NCI-H460 (cell line): Measurements from ENCODE around the gene CENPN. TPM values are rescaled to one million over a fixed set of nuclear protein-coding genes. Genes with fewer than 3 reads are reported as not detected.

Source experiments
- DNase-seq: peaks from one replicate; pipeline ENCODE4 v3.0.0-alpha.2; 2016; ENCODE audit warnings: low read depth; ENCODE audit errors: extremely low read depth
- total RNA-seq: library from RNA; depleted of rRNA; stranded (reverse); fragments of >200 nt; shearing (Covaris generic); gene quantifications from 2 replicates; pipeline ENCODE4 v1.2.3, GENCODE V29; 2014

Gene CENPN
- total RNA-seq, 1 experiment from 2014 or later, result 92.6 TPM

- DNase-seq, result no peak
Measured at GRCh38 chr16:81026429-81026828, 19.4 kb downstream of the CENPN start.

DNA sequence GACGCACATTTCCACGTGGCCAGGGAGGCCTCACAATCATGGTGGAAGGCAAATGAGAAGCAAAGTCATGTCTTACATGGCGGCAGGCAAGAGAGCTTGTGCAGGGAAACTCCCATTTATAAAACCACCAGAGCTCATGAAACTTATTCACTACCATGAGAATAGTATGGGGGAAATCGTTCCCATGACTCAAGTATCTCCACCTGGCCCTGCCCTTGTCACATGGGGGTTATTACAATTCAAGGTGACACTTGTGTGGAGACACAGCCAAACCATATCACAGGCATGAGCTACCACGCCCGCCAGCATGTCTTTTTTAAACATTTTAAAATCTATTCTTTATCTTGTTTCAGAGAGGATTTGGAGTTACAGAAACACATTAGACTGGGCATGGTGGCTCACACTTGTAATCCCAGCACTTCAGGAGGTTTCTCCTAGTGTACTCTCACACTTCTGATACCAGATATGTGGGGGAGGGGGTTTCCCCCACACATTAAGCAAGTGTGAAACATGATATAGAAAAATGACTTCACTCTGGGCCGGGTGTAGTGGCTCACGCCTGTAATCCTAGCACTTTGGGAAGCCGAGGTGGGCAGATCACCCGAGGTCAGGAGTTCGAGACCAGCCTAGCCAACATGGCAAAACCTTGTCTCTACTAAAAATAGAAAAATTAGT, 23.1 kb downstream of the CENPN start:
- no peak for DNase-seq

DNA sequence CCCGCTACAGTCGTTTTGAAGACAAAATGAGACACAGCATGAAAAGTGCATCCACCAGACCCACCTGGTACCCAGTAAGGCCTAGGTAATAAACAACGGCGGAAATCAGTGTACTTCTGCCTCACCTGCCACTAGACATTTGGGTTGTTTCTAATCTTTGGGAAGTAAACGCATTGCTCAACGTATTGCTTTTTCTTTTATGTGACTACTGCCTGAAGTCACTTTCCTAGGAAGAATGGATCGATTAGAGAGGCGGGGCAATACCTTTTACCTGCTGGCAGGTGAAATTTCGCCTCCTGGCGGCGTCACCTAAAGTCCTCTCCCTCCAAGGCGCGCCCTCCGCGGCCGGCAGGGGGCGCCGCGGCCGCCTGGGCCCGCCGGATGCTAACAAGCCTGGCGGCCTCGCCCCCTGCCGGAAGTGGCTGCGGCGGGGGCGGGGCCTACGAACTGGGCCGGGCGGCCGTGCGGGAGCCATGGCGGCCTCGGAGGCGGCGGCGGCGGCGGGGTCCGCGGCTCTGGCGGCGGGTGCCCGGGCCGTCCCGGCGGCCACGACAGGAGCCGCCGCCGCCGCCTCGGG, 28.5 kb downstream of the CENPN start, which contains the start of gene ATMIN:
ATMIN (plus strand) TSS at position 445 of the 577 bp plus-strand sequence; CDS start at position 474, 29 bp downstream.
- DNase-seq, result peak; percentile 78

- DNase-seq, result no peak
Measured at GRCh38 chr16:81035975-81036750, 29.1 kb downstream of the CENPN start.

GRCh38 chr16:81036751-81037350, 29.8 kb downstream of the CENPN start:
- DNase-seq, result no peak

DNA sequence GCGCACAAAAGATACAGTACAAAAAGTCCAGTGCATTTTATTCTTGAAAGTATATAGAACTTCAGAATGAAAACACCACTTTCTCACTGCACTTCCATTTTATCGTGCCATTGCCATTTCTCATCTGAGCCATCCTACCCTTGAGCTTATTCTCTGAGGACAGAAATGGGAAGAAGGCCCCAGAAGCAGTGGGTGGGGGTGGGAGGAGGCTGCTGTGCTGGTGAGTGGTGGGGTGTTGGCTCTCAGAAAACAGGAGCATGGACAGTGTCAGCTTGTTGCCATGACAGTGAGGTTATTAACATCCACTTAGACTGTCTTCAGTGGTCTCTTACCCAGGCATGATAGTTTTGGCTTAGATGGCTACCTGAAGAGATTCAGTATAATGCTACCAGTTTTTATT, 33.1 kb downstream of the CENPN start:
- DNase-seq, result no peak

- DNase-seq, result no peak
Measured at GRCh38 chr16:81040842-81041241, 33.8 kb downstream of the CENPN start.

DNA sequence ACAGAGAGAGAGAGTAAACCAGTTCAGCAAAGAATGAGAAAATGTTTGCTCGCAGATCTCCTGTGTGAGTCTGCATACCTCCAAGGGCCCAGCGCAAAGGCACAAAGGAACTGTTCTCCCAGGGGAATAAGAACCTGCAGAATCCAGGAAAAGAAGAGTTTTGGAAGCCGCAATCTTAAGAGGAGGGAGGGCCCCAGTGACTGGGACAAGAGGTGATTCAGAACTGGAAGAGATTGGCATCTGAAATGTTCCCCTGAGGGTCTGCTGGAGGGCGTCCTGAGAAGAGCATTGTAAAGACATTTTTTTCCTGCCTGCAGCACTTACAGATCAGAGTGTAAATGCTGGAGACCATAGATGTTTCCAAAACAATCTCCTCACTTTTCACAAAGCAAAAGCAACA, 34.7 kb downstream of the CENPN start:
- DNase-seq, result no peak

- DNase-seq, result no peak
Measured at GRCh38 chr16:81042821-81043220, 35.8 kb downstream of the CENPN start.

DNA sequence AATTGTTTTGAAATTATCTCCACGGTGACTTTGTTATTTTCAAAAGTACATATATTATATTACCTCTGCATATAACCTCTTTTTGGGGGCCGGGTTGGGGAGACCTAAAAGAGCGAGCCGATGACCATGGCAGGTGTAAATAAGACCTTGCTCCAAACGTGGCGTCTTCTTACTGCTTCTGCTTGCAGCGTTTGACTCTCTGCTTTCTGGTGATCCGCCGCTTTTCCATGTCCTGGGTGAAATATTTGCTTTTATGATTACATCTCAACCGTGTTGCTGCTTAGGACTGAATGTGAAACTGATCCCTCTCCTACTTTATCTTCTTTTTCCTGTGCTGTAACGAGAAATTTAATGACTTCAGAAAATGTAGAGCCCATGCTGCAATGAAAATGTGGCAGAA, 46.7 kb downstream of the CENPN start:
- DNase-seq, result no peak

GRCh38 chr16:81060576-81061306, 53.7 kb downstream of the CENPN start:
- DNase-seq, result no peak

GRCh38 chr16:81061307-81061640, 54.3 kb downstream of the CENPN start:
- no peak for DNase-seq

GRCh38 chr16:81061871-81062608, 55.0 kb downstream of the CENPN start:
- DNase-seq, result no peak

GRCh38 chr16:81066681-81067080, 59.7 kb downstream of the CENPN start:
- no peak for DNase-seq

- no peak for DNase-seq
Measured at GRCh38 chr16:81067166-81067565, 60.2 kb downstream of the CENPN start.

- DNase-seq, result no peak
Measured at GRCh38 chr16:81069063-81069462, 62.0 kb downstream of the CENPN start.

GRCh38 chr16:81070979-81071378, 64.0 kb downstream of the CENPN start:
- no peak for DNase-seq

GRCh38 chr16:81071805-81072204, 64.8 kb downstream of the CENPN start:
- no peak for DNase-seq

DNA sequence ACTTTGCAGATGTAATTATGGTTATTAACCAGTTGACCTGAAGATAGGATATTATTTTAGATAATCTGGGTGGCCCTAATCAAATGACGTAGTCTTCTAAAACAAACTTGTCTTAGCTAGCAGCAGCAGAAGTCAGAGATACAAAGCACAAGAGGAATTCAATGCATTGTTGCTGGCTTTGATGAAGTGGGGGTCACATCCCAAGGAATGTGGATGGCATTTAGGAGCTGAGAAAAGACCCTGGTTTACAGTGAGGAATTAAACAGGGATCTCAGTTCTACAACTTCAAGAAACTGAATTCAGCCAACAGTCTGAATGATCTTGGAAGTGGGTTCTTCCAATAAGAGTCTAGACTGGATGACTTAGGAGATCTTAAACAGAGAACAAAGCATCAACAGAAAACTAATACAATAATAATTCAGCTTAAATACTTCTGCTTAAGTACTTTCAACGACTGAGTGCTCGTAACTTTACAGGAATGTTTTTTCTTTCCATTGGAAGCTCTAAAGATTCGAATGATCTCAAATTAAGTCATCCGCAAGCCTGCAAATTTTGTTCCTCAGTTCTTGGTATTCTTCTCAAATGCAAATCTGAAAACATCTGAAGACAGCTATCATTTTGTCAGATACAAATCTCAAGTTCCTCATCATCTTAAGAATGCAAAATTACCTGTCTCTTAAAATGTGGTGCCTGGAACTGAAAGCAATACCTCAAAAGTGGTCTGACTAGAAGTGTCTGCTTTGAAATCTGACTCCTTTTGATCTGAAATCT, 66.7 kb downstream of the CENPN start:
- no peak for DNase-seq
